Right lobe of liver (tissue), 6 donors: Measurements from ENCODE around the gene CPNE6. TPM values are rescaled to one million over a fixed set of nuclear protein-coding genes. Genes with fewer than 3 reads are reported as not detected.
A peak's percentile ranks its signal among the peaks of the same experiment; 100 is the strongest.

ENCODE experiments used
- ATAC-seq, 4 donors: fragments of 200-7000 bp; cut with Tn5 transposase; one replicate each; pipeline ENCODE4 v1.9.1; 2020; ENCODE audit warnings: mild to moderate bottlenecking in 4 of 4, moderate library complexity in 4 of 4
- DNase-seq, 3 donors: peaks; one replicate each; pipeline ENCODE4 v3.0.0-alpha.2; 2020
- H3K27ac ChIP-seq, 3 donors: fragments of 200-600 bp; one replicate each; pipeline ENCODE4 v1.8.0; 2022
- H3K27me3 ChIP-seq, 2 donors: fragments of 200-600 bp; one replicate each; pipeline ENCODE4 v1.8.0; 2022
- H3K36me3 ChIP-seq, 4 donors: fragments of 200-600 bp; sonication (generic) in 1 of 4; one replicate each; pipeline versions ENCODE4 v1.5.1 to v1.8.0; 2017 to 2022; ENCODE audit warnings: control low read depth in 1 of 4
- H3K4me1 ChIP-seq, 4 donors: fragments of 200-600 bp; sonication (generic) in 1 of 4; one replicate each; pipeline versions ENCODE4 v1.5.1 to v1.8.0; 2017 to 2022; ENCODE audit warnings: control low read depth in 1 of 4
- H3K4me3 ChIP-seq, 3 donors: fragments of 200-600 bp; one replicate each; pipeline ENCODE4 v1.8.0; 2022
- H3K9me3 ChIP-seq, 4 donors: fragments of 200-600 bp; sonication (generic) in 1 of 4; one replicate each; pipeline versions ENCODE4 v1.5.1 to v1.8.0; 2017 to 2022; ENCODE audit warnings: control low read depth in 1 of 4
- POLR2A ChIP-seq: fragments of 450-650 bp; IDR thresholded peaks from one replicate; pipeline ENCODE4 v1.6.1; 2017; ENCODE audit warnings: antibody characterized with exemption, mild to moderate bottlenecking
- WGBS: methylation state at CpG from one replicate; pipeline ENCODE4 v1.1.6; 2018; ENCODE audit warnings: low coverage, low lambda C conversion rate; ENCODE audit not compliant: insufficient coverage; ENCODE audit errors: missing lambda C conversion rate; 5-methylcytosine and 5-hydroxymethylcytosine counted together
- intact Hi-C, 2 donors: fragments of 100-400 bp; cut with DNase I; formaldehyde crosslinking; loops; one replicate each; pipeline versions ENCODE4 v1.11.2 to v1.14.1; 2022
- total RNA-seq, 6 experiments: library from RNA; depleted of rRNA in 2 of 6; stranded (reverse); fragments of >200 nt in 2 of 6; fragmentation: NEBNext Ultra II Directional in 3 of 6; extraction: Animal tissue kit (Norgen Biotek cat#: 25700) in 3 of 6; gene quantifications; one replicate each; pipeline versions ENCODE4 v1.1.0 to v1.2.4, GENCODE V29; 2016 to 2023
- TF ChIP-seq, protein P1 (sequence below), 4 donors: fragments of 200-600 bp in 3 of 4; fragments of 450-650 bp in 1 of 4; IDR thresholded peaks; one replicate each; pipeline versions ENCODE4 v1.5.1 to v1.8.0; 2016 to 2022; ENCODE audit warnings: antibody characterized with exemption in 4 of 4, mild to moderate bottlenecking in 2 of 4
- donor health status: DM: no; HTN: yes; CAD: no.
- donor health status: DM: no; HTN: no; CAD: no.
- donor health status: DM: no; HTN: no; CAD: no.
- donor health status: DM: no; HTN: yes; CAD: no.
- donor health status: DM: no; HTN: yes; CAD: no.

CPNE6 gene
- total RNA-seq, 6 experiments from 2014 or later, result 0.09 to 0.40 (median 0.18) TPM; not detected in 2

GRCh38 chr14:24092110-24092504, 20.7 kb downstream of the CPNE6 start:
- no peak overlapping the region for H3K4me3 ChIP-seq
- no peak overlapping the region for H3K27ac ChIP-seq
- no peak for DNase-seq

DNA sequence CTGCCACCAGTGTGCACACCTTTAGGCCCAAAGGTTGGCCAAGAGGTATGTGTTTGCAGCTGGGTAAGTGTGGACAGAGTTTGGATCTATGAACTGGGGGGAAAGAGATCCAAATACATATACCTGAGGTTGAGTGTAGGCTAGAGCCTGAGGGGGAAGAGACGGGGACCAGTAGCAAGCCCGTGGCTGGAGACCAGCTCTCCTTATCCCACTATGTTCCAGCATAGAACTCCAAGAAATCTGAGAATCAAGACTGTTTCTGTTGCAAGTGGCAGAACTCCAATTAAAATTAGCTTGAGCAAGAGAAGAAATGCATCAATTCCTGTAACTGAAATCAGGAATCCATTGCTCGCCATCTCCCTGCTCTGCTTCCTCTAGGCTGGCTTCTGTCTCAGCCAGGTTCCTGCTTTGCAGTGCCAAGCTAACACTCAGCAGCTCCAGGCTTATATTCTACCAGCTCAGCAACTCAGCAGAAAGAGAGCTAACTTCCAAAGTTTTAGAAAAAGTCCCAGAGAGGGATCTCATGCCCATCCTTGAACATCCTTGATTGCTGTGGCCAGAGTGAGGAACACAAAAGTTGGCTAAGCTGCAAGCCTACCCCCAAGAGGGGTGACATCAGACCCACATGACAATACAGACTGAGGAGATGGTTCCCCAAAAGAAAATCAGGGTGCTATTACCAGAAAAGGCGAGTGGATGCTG, 21.3 kb downstream of the CPNE6 start:
- H3K4me1 ChIP-seq, result peaks cover 0 to 43% (median 18%) of the 10 kb centered on the region in 4 donors
- peak overlapping the region in 2 of 3 donors; percentile 94 to 97 for H3K27ac ChIP-seq
- no peak overlapping the region for H3K4me3 ChIP-seq
- DNase-seq (no peak), ATAC-seq (no peak)
- intact Hi-C loops, result loop anchor here (5.0 to 10.0 kb wide), 2 partner anchors 35 to 62 kb away; no protein-coding TSS in a partner anchor
- no peaks in the 10 kb centered on the region for H3K27me3 ChIP-seq
- H3K9me3 ChIP-seq, result no peaks in the 10 kb centered on the region
- WGBS, result 70% methylated on average over 4 of the region's 4 CpGs
- peaks cover 0 to 12% (median 0%) of the 10 kb centered on the region in 4 donors for H3K36me3 ChIP-seq
- TF ChIP-seq, protein P1, sequence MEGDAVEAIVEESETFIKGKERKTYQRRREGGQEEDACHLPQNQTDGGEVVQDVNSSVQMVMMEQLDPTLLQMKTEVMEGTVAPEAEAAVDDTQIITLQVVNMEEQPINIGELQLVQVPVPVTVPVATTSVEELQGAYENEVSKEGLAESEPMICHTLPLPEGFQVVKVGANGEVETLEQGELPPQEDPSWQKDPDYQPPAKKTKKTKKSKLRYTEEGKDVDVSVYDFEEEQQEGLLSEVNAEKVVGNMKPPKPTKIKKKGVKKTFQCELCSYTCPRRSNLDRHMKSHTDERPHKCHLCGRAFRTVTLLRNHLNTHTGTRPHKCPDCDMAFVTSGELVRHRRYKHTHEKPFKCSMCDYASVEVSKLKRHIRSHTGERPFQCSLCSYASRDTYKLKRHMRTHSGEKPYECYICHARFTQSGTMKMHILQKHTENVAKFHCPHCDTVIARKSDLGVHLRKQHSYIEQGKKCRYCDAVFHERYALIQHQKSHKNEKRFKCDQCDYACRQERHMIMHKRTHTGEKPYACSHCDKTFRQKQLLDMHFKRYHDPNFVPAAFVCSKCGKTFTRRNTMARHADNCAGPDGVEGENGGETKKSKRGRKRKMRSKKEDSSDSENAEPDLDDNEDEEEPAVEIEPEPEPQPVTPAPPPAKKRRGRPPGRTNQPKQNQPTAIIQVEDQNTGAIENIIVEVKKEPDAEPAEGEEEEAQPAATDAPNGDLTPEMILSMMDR (IDR thresholded peaks at IDR 0.05), result no peak
- TF ChIP-seq POLR2A, result no peak

More at GRCh38 chr14:24092110-24092504, 20.7 kb downstream of the CPNE6 start:
- no peak for TF ChIP-seq POLR2A
- TF ChIP-seq, protein P1 (IDR thresholded peaks at IDR 0.05), result no peak
- Histone ChIP-seq H3K4me1 (peaks cover 0 to 37% (median 16%) of the 10 kb centered on the region in 4 donors), H3K27me3 (no peaks in the 10 kb centered on the region), H3K9me3 (no peaks in the 10 kb centered on the region), H3K36me3 (peaks cover 0 to 10% (median 0%) of the 10 kb centered on the region in 4 donors)
- ATAC-seq, result no peak
- intact Hi-C loops, result loop anchor here (5.0 to 10.0 kb wide), 2 partner anchors 35 to 63 kb away; no protein-coding TSS in a partner anchor

GRCh38 chr14:24093207-24093900, 22.0 kb downstream of the CPNE6 start:
- TF ChIP-seq, protein P1 (IDR thresholded peaks at IDR 0.05), result no peak
- TF ChIP-seq POLR2A, result no peak
- Histone ChIP-seq H3K27ac (peak overlapping the region; percentile 89 to 97 (median 94)), H3K9me3 (no peaks in the 10 kb centered on the region), H3K27me3 (no peaks in the 10 kb centered on the region), H3K4me3 (peak overlapping the region in 2 of 3 donors; percentile 90 to 98), H3K36me3 (peaks cover 0 to 19% (median 3%) of the 10 kb centered on the region in 4 donors), H3K4me1 (peaks cover 0 to 49% (median 22%) of the 10 kb centered on the region in 4 donors)
- intact Hi-C loops, result loop anchor here (5.0 to 10.0 kb wide), 2 partner anchors 36 to 61 kb away; no protein-coding TSS in a partner anchor
- DNase-seq (no peak), ATAC-seq (no peak)
- 77% methylated on average over 11 of the region's 19 CpGs for WGBS

DNA sequence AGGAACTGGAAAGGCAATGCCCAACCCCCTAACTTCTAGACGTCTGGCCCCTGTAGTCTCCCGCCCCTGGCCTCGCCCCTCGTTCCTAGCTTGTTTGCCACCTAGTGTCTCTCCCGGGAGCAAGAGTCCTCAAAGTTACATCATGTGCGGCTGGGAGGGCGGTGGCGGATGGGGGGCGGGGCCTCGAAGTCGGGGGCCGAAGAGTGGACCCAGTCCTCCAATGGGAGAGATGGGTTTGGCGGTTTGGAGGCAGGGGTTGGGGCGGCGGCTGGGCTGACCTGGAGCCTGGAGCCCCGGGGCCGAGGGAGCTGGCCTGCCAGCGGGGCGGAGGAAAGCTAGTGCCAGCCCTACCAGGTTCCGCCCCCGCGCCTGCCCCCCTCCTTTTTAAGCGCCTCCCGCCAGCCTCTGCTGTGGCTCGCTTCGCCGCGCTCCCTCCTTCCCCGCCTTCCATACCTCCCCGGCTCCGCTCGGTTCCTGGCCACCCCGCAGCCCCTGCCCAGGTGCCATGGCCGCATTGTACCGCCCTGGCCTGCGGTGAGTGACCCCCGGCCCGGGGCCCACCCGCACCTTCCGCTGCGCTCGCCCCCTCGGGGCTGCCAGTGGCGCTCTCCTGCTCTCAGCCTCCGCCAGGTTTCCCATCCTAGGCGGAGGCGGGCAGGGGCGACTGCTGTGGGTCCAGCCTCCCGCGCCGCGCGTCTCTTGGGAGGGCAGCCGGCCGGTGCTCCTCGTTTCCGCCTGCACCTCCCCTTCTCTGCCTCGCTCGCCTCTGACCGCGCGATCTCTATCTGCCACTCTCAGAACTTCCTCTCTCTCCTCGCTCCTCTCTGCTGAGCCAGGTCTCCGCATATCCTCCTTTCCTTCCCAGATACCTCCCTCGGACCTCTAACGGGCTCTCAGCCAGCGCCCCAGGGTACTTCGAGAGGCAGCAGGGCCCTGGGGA, 22.8 kb downstream of the CPNE6 start, which contains the start of gene PCK2:
TSS of gene PCK2 (plus strand) at position 411 of the 940 bp plus-strand sequence. CDS start at position 506, 95 bp downstream.
- under 1% methylated on average over 34 of the region's 68 CpGs for WGBS
- H3K9me3 ChIP-seq, result no peaks in the 10 kb centered on the region
- intact Hi-C loops, result loop anchor here (5.0 to 10.0 kb wide), 2 partner anchors 37 to 61 kb away; no protein-coding TSS in a partner anchor

More for the DNA sequence above, 22.8 kb downstream of the CPNE6 start, which contains the start of gene PCK2:
- DNase-seq, result peak; percentile 98 to 99 (median 99)
- peak within 1 kb of the TSS; percentile 77 to 98 (median 90) for H3K4me3 ChIP-seq
- H3K36me3 ChIP-seq, result peaks cover 0 to 27% (median 3%) of the 10 kb centered on the region in 4 donors
- no peaks in the 10 kb centered on the region for H3K27me3 ChIP-seq
- peak within 1 kb of the TSS; percentile 89 to 97 (median 94) for H3K27ac ChIP-seq
- peak; percentile 83 to 93 (median 86) for ATAC-seq
- peaks cover 0 to 58% (median 26%) of the 10 kb centered on the region in 4 donors for H3K4me1 ChIP-seq
- TF ChIP-seq, protein P1 (IDR thresholded peaks at IDR 0.05), result no peak
- TF ChIP-seq POLR2A, result peak; percentile 97
